Cardiac muscle cell (in vitro differentiated cells and primary cell): ENCODE data around the gene SYNPR. TPM values are rescaled to one million over a fixed set of nuclear protein-coding genes. Genes with fewer than 3 reads are reported as not detected.

ENCODE experiments used
- DNase-seq, 2 donors: peaks; one replicate each; pipeline versions ENCODE4 v3.0.0 to v3.0.0-alpha.2; 2010 to 2017; ENCODE audit warnings: low read depth in 1 of 2, low spot score in 1 of 2
- H3K27ac ChIP-seq: fragments of 200-600 bp; sonication (generic); 2 replicates; pipeline ENCODE4 v1.5.1; 2016
- H3K27me3 ChIP-seq: fragments of 200-600 bp; sonication (generic); 2 replicates; pipeline ENCODE4 v1.6.0; 2016; ENCODE audit warnings: control low read depth
- H3K36me3 ChIP-seq: fragments of 200-600 bp; sonication (generic); 2 replicates; pipeline ENCODE4 v1.5.1; 2016; ENCODE audit warnings: control low read depth
- H3K4me1 ChIP-seq: fragments of 200-600 bp; sonication (generic); 2 replicates; pipeline ENCODE4 v1.8.1; 2017; ENCODE audit warnings: low read depth, mild to moderate bottlenecking, mixed run types
- H3K4me3 ChIP-seq: fragments of 200-600 bp; sonication (generic); 2 replicates; pipeline ENCODE4 v1.5.1; 2016; ENCODE audit warnings: mild to moderate bottlenecking
- H3K9me3 ChIP-seq: fragments of 200-600 bp; sonication (generic); 2 replicates; pipeline ENCODE4 v1.5.1; 2017; ENCODE audit warnings: low read depth, mild to moderate bottlenecking, control low read depth
- CTCF ChIP-seq: IDR thresholded peaks from 2 replicates; pipeline ENCODE4 v1.5.1; 2012; ENCODE audit warnings: low read depth, mild to moderate bottlenecking, low read length
- polyA plus RNA-seq: library from polyadenylated mRNA; unstranded; fragments of >200 nt; fragmentation: Nextera tagmentation; extraction: Ambion mirVana; gene quantifications from 2 replicates; pipeline ENCODE4 v1.2.1, GENCODE V29; 2016
- total RNA-seq: library from RNA; depleted of rRNA; stranded (reverse); fragments of >200 nt; gene quantifications from 2 replicates; pipeline ENCODE4 v1.2.3, GENCODE V29; 2016

Gene SYNPR
- total and polyA plus RNA-seq, 2 experiments from 2014 or later: 0.36 to 1.8 TPM

GRCh38 chr3:63450634-63451363 is 172.7 kb downstream of the SYNPR start:
- no peaks in the 10 kb centered on the region for H3K36me3 ChIP-seq
- no peak for TF ChIP-seq CTCF
- H3K9me3 ChIP-seq: no peaks in the 10 kb centered on the region
- H3K27me3 ChIP-seq: peaks cover 18% of the 10 kb centered on the region
- H3K4me1 ChIP-seq: no peaks in the 10 kb centered on the region
- DNase-seq: no peak
- no peak overlapping the region for H3K27ac ChIP-seq
- no peak overlapping the region for H3K4me3 ChIP-seq

- no peak for TF ChIP-seq CTCF
- Histone ChIP-seq H3K27ac (no peak overlapping the region), H3K9me3 (no peaks in the 10 kb centered on the region), H3K36me3 (no peaks in the 10 kb centered on the region), H3K4me3 (no peak overlapping the region), H3K27me3 (peaks cover 26% of the 10 kb centered on the region), H3K4me1 (peaks cover 6% of the 10 kb centered on the region)
- DNase-seq: peak in 1 of 2 donors; percentile 49
Observed at GRCh38 chr3:63456901-63457300, 178.8 kb downstream of the SYNPR start.

- Histone ChIP-seq H3K27me3 (peaks cover 33% of the 10 kb centered on the region), H3K4me3 (no peak overlapping the region), H3K4me1 (peaks cover 6% of the 10 kb centered on the region), H3K36me3 (no peaks in the 10 kb centered on the region), H3K27ac (no peak overlapping the region), H3K9me3 (no peaks in the 10 kb centered on the region)
- DNase-seq: no peak
- TF ChIP-seq CTCF: no peak
Observed at GRCh38 chr3:63458405-63458804, 180.3 kb downstream of the SYNPR start.

- no peak for DNase-seq
- no peaks in the 10 kb centered on the region for H3K36me3 ChIP-seq
- no peak for TF ChIP-seq CTCF
- no peaks in the 10 kb centered on the region for H3K4me1 ChIP-seq
- H3K27me3 ChIP-seq: peaks cover 28% of the 10 kb centered on the region
- H3K4me3 ChIP-seq: no peak overlapping the region
- no peaks in the 10 kb centered on the region for H3K9me3 ChIP-seq
- H3K27ac ChIP-seq: no peak overlapping the region
Observed at GRCh38 chr3:63462732-63463131, 184.6 kb downstream of the SYNPR start.

- Histone ChIP-seq H3K27ac (no peak overlapping the region), H3K36me3 (no peaks in the 10 kb centered on the region), H3K9me3 (no peaks in the 10 kb centered on the region), H3K4me1 (peaks cover under 1% of the 10 kb centered on the region), H3K4me3 (no peak overlapping the region), H3K27me3 (peaks cover 11% of the 10 kb centered on the region)
- no peak for TF ChIP-seq CTCF
- no peak for DNase-seq
Observed at GRCh38 chr3:63467392-63467791, 189.3 kb downstream of the SYNPR start.

GRCh38 chr3:63470745-63471144 is 192.6 kb downstream of the SYNPR start:
- H3K36me3 ChIP-seq: no peaks in the 10 kb centered on the region
- no peak overlapping the region for H3K27ac ChIP-seq
- TF ChIP-seq CTCF: no peak
- no peak for DNase-seq
- peaks cover 12% of the 10 kb centered on the region for H3K4me1 ChIP-seq
- peaks cover 4% of the 10 kb centered on the region for H3K27me3 ChIP-seq
- no peak overlapping the region for H3K4me3 ChIP-seq
- H3K9me3 ChIP-seq: no peaks in the 10 kb centered on the region
